Tibial nerve (tissue), 3 donors: Measurements from ENCODE around the gene YWHAG.

Experiments
- POLR2A ChIP-seq, 2 donors: fragments of 450-650 bp; IDR thresholded peaks; one replicate each; pipeline ENCODE4 v1.6.1; 2017; ENCODE audit warnings: antibody characterized with exemption in 2 of 2, mild to moderate bottlenecking in 2 of 2, moderate library complexity in 2 of 2
- TF ChIP-seq, protein P1 (sequence below), 5 experiments: fragments of 200-600 bp in 3 of 5; fragments of 450-650 bp in 2 of 5; sonication (generic) in 3 of 5; IDR thresholded peaks; one replicate each; pipeline ENCODE4 v1.5.1; 2016 to 2019; ENCODE audit warnings: antibody characterized with exemption in 5 of 5, mild to moderate bottlenecking in 3 of 5, moderate library complexity in 2 of 5

DNA sequence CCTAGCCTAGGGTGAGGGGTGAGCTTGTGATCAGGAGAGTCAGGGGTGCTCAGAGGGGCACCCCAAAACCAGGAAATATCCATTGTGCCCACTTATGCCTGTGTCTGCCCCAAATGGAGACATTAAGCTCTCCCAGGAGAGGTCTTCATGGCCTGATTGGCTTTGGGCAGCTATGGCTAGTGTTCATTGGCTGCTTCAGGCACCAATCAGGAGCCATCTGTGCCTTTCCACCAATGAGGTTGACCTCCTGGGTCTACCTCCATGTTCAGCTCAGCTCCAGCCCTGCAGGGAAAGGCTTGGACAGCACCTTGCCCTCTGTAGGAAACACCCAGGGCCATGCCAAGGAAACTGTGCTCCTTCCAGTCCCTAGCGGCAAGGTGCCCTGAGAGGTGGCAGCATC is 80.3 kb downstream of the YWHAG start:
- TF ChIP-seq, protein P1, sequence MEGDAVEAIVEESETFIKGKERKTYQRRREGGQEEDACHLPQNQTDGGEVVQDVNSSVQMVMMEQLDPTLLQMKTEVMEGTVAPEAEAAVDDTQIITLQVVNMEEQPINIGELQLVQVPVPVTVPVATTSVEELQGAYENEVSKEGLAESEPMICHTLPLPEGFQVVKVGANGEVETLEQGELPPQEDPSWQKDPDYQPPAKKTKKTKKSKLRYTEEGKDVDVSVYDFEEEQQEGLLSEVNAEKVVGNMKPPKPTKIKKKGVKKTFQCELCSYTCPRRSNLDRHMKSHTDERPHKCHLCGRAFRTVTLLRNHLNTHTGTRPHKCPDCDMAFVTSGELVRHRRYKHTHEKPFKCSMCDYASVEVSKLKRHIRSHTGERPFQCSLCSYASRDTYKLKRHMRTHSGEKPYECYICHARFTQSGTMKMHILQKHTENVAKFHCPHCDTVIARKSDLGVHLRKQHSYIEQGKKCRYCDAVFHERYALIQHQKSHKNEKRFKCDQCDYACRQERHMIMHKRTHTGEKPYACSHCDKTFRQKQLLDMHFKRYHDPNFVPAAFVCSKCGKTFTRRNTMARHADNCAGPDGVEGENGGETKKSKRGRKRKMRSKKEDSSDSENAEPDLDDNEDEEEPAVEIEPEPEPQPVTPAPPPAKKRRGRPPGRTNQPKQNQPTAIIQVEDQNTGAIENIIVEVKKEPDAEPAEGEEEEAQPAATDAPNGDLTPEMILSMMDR (IDR thresholded peaks at IDR 0.05): no peak
- TF ChIP-seq POLR2A (IDR thresholded peaks at IDR 0.05): no peak
